K562 (cell line): ENCODE results near the gene PPP1R15B. TPM values are rescaled to one million over a fixed set of nuclear protein-coding genes. Genes with fewer than 3 reads are reported as not detected.

Experiments
- ARID4B ChIP-seq: sonication (generic); formaldehyde crosslinking; IDR thresholded peaks from 2 replicates; pipeline ENCODE4 v1.8.0; 2022; ENCODE audit warnings: mild to moderate bottlenecking, missing genetic modification reagents
- BHLHE40 ChIP-seq: IDR thresholded peaks from 2 replicates; pipeline ENCODE4 v1.6.1; 2011; ENCODE audit warnings: low read length, improper control_type of control experiment
- CBX1 ChIP-seq: sonication (generic); IDR thresholded peaks from 2 replicates; pipeline ENCODE4 v1.6.1; 2016; ENCODE audit warnings: antibody characterized with exemption, low read depth, mild to moderate bottlenecking
- CBX2 ChIP-seq: fragments of 200-600 bp; sonication (generic); IDR thresholded peaks from one replicate; pipeline ENCODE4 v1.6.1; 2012; ENCODE audit warnings: mild to moderate bottlenecking, low read length, inconsistent platforms; ENCODE audit not compliant: insufficient read depth, poor library complexity, severe bottlenecking
- CTBP1 ChIP-seq: fragments of 450-650 bp; IDR thresholded peaks from 2 replicates; pipeline ENCODE4 v1.6.1; 2016; ENCODE audit warnings: borderline replicate concordance
- DEAF1 ChIP-seq: fragments of 450-650 bp; formaldehyde crosslinking; IDR thresholded peaks from 2 replicates; pipeline ENCODE4 v1.4.0; 2020; ENCODE audit warnings: mild to moderate bottlenecking, moderate library complexity
- HDAC6 ChIP-seq: IDR thresholded peaks from 2 replicates; pipeline ENCODE4 v1.6.1; 2012; ENCODE audit warnings: low read depth, mild to moderate bottlenecking, control low read depth, inconsistent platforms, low read length, moderate library complexity
- HMG20B ChIP-seq: fragments of 250-450 bp; sonication (Bioruptor Pico); IDR thresholded peaks from 2 replicates; pipeline ENCODE4 v1.5.0; 2021; ENCODE audit warnings: mild to moderate bottlenecking
- HNRNPL ChIP-seq: fragments of 200-400 bp; formaldehyde crosslinking; IDR thresholded peaks from 2 replicates; pipeline ENCODE4 v1.6.1; 2017; ENCODE audit warnings: low read depth, mild to moderate bottlenecking, low read length
- JUN ChIP-seq, 2 experiments: sonication (generic) in 1 of 2; formaldehyde crosslinking in 1 of 2; IDR thresholded peaks; 2 replicates each; pipeline versions ENCODE4 v1.6.1 to v1.8.0; 2012 to 2022; ENCODE audit warnings: borderline replicate concordance in 2 of 2, mild to moderate bottlenecking in 2 of 2, improper control_type of control experiment in 1 of 2, low read depth in 1 of 2, low read length in 1 of 2, missing genetic modification reagents in 1 of 2
- MAX ChIP-seq: sonication (generic); formaldehyde crosslinking; IDR thresholded peaks from 2 replicates; pipeline ENCODE4 v1.9.0; 2022; ENCODE audit warnings: mild to moderate bottlenecking, missing genetic modification reagents
- RAD21 ChIP-seq, 2 experiments: fragments of 250-450 bp in 1 of 2; fragments of 450-650 bp in 1 of 2; sonication (Bioruptor Pico) in 1 of 2; formaldehyde crosslinking in 1 of 2; IDR thresholded peaks in 1 of 2; conservative IDR thresholded peaks in 1 of 2; 2 replicates each; pipeline versions ENCODE4 v1.4.0 to v1.8.0; 2020 to 2022; ENCODE audit warnings: mild to moderate bottlenecking in 2 of 2, moderate library complexity in 1 of 2
- RB1 ChIP-seq: fragments of 450-650 bp; IDR thresholded peaks from 2 replicates; pipeline ENCODE4 v1.6.1; 2017; ENCODE audit warnings: low read depth, mild to moderate bottlenecking
- SMARCE1 ChIP-seq: fragments of 450-650 bp; IDR thresholded peaks from 2 replicates; pipeline ENCODE4 v1.7.1; 2016; ENCODE audit warnings: mild to moderate bottlenecking
- TARDBP ChIP-seq: fragments of 450-650 bp; IDR thresholded peaks from 2 replicates; pipeline ENCODE4 v1.6.1; 2016
- TCFL5 ChIP-seq: fragments of 250-450 bp; sonication (Bioruptor Pico); conservative IDR thresholded peaks from 2 replicates; pipeline ENCODE4 v1.6.1; 2021; ENCODE audit warnings: mild to moderate bottlenecking, moderate library complexity, matching md5 sums
- TFAP4 ChIP-seq: sonication (generic); formaldehyde crosslinking; IDR thresholded peaks from 2 replicates; pipeline ENCODE4 v1.8.0; 2022; ENCODE audit warnings: missing genetic modification reagents, mild to moderate bottlenecking, moderate library complexity, borderline replicate concordance
- USF1 ChIP-seq: sonication (generic); formaldehyde crosslinking; IDR thresholded peaks from 2 replicates; pipeline ENCODE4 v1.9.0; 2022; ENCODE audit warnings: mild to moderate bottlenecking, missing genetic modification reagents
- ZFP1 ChIP-seq: fragments of 450-650 bp; formaldehyde crosslinking; IDR thresholded peaks from 2 replicates; pipeline ENCODE4 v1.4.0; 2020; ENCODE audit warnings: mild to moderate bottlenecking, mixed read lengths
- ZNF699 ChIP-seq: fragments of 250-450 bp; sonication (Bioruptor Pico); IDR thresholded peaks from 2 replicates; pipeline ENCODE4 v1.8.0; 2021; ENCODE audit warnings: mild to moderate bottlenecking, moderate library complexity; ENCODE audit not compliant: insufficient replicate concordance
- polyA plus RNA-seq, 8 experiments: library from polyadenylated mRNA; depleted of rRNA in 4 of 8; stranded (reverse) in 5 of 8; unstranded in 3 of 8; fragments of >200 nt; fragmentation: Nextera tagmentation in 2 of 8; fragmentation: Illumina TruSeq in 1 of 8; extraction: Ambion mirVana in 2 of 8; extraction: Trizol in 1 of 8; gene quantifications; 2 replicates each; pipeline versions ENCODE4 v1.2.1 to v1.2.3, GENCODE V29; 2011 to 2014; ENCODE audit warnings: inconsistent platforms in 1 of 8, missing spikeins in 1 of 8
- total RNA-seq, 7 experiments: library from RNA; depleted of rRNA in 6 of 7; stranded (reverse); fragments of >200 nt in 6 of 7; fragmentation: Illumina TruSeq in 2 of 7; extraction: Trizol in 2 of 7; gene quantifications; 2 replicates each; pipeline versions ENCODE4 v1.2.1 to v1.2.3, GENCODE V29; 2011 to 2021; ENCODE audit warnings: low replicate concordance in 1 of 7

PPP1R15B gene
- total and polyA plus RNA-seq, 9 of the 15 experiments (the other 6 are each of a cell fraction or from before 2014, with no cell fraction given), result 17.0 to 48.1 (median 30.8) TPM

- TF ChIP-seq DEAF1 (CRISPR knock-in tag) (peak; percentile 29; the same call in 1 of the 2 replicates), BHLHE40 (peak; percentile 50; the same call in 1 of the 2 replicates), HDAC6 (no peak), TFAP4 (CRISPR knock-in tag) (peak; percentile 51; the same call in 1 of the 2 replicates), SMARCE1 (no peak), CBX2 (no peak), ARID4B (CRISPR knock-in tag) (0 out of 2 replicates have a peak, but pooled peaks have one; percentile 44), RB1 (peak; percentile 48), TARDBP (0 out of 2 replicates have a peak, but pooled peaks have one; percentile 51), MAX (CRISPR knock-in tag) (peak; percentile 53; the same call in 1 of the 2 replicates), JUN (IDR thresholded peaks at IDR 0.05; ENCODE audit: borderline replicate concordance, low read depth, low read length) (no peak), JUN (CRISPR knock-in tag; IDR thresholded peaks at IDR 0.05; ENCODE audit: borderline replicate concordance) (0 out of 2 replicates have a peak, but pooled peaks have one; percentile 43), TCFL5 (CRISPR knock-in tag) (no peak), ZNF699 (CRISPR knock-in tag) (no peak), CTBP1 (peak; percentile 35; the same call in 1 of the 2 replicates), HNRNPL (no peak), ZFP1 (CRISPR knock-in tag) (no peak), RAD21 (CRISPR knock-in tag; conservative IDR thresholded peaks at IDR 0.05 in 1 of 2, IDR thresholded peaks at IDR 0.05 in 1 of 2) (peak in 1 of 2 experiments; percentile 80), CBX1 (no peak), USF1 (peak; percentile 21; the same call in 1 of the 2 replicates), HMG20B (CRISPR knock-in tag) (no peak)
Measured at GRCh38 chr1:204445860-204446412, 34.3 kb upstream of the PPP1R15B start (continued).
